ENCODE data around the gene RAB11FIP3.

RAB11FIP3 gene

GRCh38 chr16:522320-523096 is 97.1 kb downstream of the RAB11FIP3 start:
- no peak overlapping the region for H3K4me3 ChIP-seq (ENCODE audit: low read depth, low read length)
- DNase-seq (ENCODE audit: low read depth), result no peak
- no peak for TF ChIP-seq CTCF (IDR thresholded peaks at IDR 0.05; ENCODE audit: control insufficient read depth, extremely low read depth, insufficient read depth)

GRCh38 chr16:523097-523741 is 97.8 kb downstream of the RAB11FIP3 start:
- no peak overlapping the region for H3K4me3 ChIP-seq (ENCODE audit: low read depth, low read length)
- DNase-seq (ENCODE audit: low read depth), result no peak
- TF ChIP-seq CTCF (IDR thresholded peaks at IDR 0.05; ENCODE audit: control insufficient read depth, extremely low read depth, insufficient read depth), result no peak

- no peak for DNase-seq (ENCODE audit: low read depth)
- TF ChIP-seq CTCF (IDR thresholded peaks at IDR 0.05; ENCODE audit: control insufficient read depth, extremely low read depth, insufficient read depth), result no peak
Observed at GRCh38 chr16:524274-525040, 99.0 kb downstream of the RAB11FIP3 start.

GRCh38 chr16:525123-525519 is 99.7 kb downstream of the RAB11FIP3 start:
- DNase-seq (ENCODE audit: low read depth), result no peak
- H3K4me3 ChIP-seq (ENCODE audit: low read depth, low read length), result no peak overlapping the region
- TF ChIP-seq CTCF (IDR thresholded peaks at IDR 0.05; ENCODE audit: control insufficient read depth, extremely low read depth, insufficient read depth), result no peak

More at GRCh38 chr16:524274-525040, 99.0 kb downstream of the RAB11FIP3 start:
- no peak overlapping the region for H3K4me3 ChIP-seq (ENCODE audit: low read depth, low read length)

GRCh38 chr16:525520-526180 is 100.2 kb downstream of the RAB11FIP3 start:
- no peak for DNase-seq (ENCODE audit: low read depth)
- H3K4me3 ChIP-seq (ENCODE audit: low read depth, low read length), result peak overlapping the region; percentile 92
- no peak for TF ChIP-seq CTCF (IDR thresholded peaks at IDR 0.05; ENCODE audit: control insufficient read depth, extremely low read depth, insufficient read depth)

- H3K4me3 ChIP-seq (ENCODE audit: low read depth, low read length), result peak overlapping the region; percentile 92
- TF ChIP-seq CTCF (IDR thresholded peaks at IDR 0.05; ENCODE audit: control insufficient read depth, extremely low read depth, insufficient read depth), result no peak
- no peak for DNase-seq (ENCODE audit: low read depth)
Observed at GRCh38 chr16:526181-527014, 100.9 kb downstream of the RAB11FIP3 start.

Data from LNCaP clone FGC (cell line).